Stimulated activated CD4-positive, alpha-beta T cell treated with anti-CD3 and anti-CD28 coated beads, Interleukin-1b, Interleukin-23, amount 100 ng/mL, for 24 hours (primary cell): Measurements from ENCODE around the gene CRMP1.

Experiments
- DNase-seq, 4 experiments: peaks; one replicate each; pipeline ENCODE4 v3.0.0-alpha.2; 2020; ENCODE audit warnings: low read depth in 4 of 4, low spot score in 1 of 4

CRMP1 gene

DNA sequence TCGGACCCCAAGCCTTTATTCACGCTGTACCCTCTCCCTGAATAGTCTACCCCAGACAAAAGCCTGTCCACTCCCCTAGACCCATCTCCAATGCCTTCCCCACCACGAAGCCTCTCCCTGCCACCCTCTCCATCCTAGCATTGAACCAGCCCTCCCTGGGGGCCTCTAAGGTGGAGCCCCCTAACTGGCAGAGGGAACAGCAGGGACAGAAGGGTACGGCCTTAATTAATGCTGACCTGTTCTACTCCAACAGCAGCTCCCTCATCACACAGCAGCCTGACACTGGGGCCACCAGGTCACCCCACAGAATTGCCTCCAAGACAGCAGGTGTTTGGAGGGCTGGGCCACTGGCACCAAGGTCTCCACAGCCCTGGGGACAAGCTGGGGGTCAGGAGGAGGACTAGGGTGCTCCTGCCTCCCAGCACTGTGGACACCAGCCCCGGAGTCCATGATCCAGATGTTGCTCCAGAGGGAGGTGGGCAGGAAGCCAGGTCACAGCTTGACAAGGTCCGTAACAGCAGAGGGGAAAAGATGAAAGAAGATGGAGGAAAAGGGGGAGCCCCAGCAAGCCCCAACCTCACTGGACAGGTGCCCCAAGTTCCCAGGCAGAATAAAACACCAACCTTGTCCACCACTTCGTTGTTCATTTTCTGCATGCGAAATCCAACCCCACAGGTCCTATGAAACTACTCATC lies 3.7 kb downstream of the CRMP1 start:
- DNase-seq = no peak

DNA sequence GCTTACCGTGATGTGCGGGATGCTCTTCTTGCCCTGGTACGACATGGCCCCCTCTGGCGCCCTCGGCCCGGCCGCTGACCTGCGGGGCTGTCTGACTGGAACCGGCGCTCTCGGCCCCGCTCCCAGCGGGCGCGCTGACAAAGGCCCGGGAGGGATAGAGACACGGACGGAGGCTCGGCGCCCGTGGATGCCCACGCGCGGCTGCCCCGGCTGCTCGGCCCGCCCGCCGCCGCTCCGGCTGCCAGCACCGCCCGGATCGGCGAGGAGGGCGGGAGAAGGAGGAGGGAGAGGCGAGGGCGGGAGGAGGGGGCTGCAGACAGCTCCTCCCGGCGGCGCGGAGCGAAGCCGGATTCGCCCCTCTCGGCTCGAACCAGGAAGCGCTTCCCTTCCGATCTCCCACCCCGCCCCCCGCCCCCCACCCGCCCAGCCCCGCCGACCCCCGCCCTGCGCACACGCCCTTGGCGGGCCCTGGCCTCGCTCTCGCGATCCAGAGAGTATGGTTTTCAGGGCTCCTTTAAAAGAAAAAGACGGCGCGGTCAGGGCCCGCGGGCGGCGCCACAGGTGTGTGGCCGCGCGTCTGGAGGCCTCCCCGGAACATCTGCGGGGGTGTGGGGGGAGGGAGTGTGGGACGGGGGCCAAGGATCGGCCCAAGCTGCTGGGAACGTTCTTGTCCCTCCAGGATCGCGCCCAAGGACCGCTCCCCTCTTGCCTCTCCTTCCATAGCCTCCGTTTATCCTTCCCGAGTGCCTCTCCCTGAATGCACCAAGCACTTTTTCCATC lies 4.5 kb downstream of the CRMP1 start:
- DNase-seq = no peak

DNA sequence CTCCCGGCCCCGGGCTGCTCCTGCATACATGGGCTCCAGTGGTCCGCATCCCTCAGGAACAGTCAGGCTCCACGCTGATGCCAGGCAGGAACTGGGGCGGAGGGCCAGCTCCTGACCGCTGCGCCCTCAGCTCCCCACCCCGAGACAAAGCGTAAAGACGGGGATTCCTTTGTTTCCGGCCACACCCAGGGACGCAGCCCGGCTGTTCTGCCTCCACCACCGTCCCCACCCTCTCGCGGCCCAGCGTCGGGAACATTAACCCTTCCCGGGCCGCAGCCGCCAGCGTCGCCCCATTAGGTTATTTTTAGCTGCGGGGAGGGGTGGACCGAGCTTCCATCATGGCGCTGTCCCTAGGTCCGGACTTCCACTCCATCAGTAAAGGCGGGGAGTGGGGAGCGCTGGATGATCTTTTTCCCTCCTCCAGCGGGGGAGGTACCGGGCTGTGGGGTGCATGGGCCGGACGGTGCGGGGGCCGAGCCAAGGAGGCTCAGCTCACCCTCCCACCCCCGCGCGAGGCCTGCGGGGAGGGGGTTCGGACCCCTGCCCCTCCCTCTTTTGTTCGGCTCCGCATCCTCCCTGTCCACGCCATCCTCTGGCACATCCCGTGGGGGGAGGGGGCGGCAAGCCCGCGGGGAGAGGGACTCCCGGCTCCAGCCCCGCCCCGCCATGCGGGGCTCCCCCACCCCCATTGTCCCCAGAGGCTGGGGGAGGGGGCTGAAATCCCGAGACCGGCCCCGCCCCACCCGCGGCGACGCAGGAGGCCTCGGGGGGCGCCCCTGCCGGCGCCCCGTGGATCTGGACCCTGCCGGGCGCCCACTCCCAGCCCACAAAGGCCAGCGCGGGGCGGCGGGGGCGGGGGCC lies 5.3 kb downstream of the CRMP1 start:
- DNase-seq = no peak

DNA sequence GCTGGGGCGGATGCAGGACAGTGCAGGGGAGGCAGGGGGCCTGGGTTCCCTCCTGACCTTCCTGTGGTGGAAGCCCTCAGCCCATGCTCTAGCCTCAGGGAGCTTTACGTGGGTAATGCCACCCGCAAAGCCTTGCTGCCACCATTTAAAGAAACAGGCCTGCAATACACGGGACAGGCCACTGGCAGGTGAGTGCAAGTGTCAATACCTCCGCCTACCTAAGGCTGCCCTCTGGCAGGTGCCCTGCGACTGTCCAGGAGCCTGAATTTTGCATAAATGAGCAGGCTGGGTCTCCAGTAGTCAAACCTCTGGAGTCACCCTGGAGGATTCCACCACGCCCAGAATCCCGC lies 5.9 kb downstream of the CRMP1 start:
- DNase-seq = no peak

DNA sequence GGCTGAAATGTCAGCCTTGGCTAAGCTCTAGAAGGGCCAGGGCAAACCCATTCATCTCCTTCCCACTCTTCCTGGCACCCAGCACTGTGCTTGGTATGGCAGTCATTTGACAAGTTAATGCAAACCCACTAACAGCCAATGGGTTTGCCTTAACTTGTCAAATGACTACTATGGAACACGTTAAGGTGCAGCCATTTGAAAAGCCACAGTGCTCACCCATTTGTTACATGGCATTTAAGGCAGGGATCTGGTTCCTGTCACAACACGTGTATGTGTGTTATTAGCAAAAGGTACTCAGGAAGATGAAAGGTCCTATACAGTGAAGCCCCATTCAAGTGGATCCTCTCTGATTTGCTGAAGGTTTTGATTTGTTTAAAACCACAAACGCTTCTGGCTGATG lies 7.2 kb downstream of the CRMP1 start:
- no peak for DNase-seq

DNA sequence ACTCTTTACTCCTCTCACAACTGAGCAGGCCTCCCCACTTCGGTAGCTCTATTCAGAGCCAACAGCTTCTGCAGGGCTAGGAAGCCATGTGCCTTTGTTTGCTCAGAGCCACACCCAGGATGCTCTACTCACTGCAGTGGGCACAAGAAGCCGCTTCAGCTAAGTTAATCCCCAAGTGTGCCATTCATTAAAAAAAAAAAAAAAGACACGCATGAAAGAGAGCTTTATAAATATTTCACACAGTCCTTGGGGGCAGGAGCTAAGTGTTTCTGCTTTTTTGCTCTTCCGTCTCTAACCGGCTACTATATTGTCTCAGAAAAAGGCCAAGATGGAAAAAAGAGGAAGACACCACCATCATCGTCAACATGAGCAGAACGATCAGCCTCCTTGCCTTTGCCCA lies 8.1 kb downstream of the CRMP1 start:
- no peak for DNase-seq

DNA sequence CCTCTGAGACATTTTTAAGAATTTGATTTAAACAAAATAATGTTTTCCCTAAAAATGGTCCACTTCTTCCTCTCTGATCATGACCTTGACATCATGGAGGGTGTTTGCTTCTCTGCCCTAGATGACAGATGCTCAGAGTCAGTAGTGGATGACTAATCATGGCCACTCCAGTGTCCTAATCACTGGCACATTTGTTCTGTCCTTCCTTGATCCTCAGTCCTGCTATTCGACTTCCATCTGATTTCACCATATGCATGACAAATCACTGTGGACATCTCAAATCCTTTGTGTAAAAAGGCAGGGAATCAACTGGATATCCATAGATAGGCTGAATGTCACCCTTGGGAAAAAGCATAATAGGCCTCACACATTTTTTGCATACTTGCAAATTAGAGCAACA lies 9.0 kb downstream of the CRMP1 start:
- DNase-seq = no peak

DNA sequence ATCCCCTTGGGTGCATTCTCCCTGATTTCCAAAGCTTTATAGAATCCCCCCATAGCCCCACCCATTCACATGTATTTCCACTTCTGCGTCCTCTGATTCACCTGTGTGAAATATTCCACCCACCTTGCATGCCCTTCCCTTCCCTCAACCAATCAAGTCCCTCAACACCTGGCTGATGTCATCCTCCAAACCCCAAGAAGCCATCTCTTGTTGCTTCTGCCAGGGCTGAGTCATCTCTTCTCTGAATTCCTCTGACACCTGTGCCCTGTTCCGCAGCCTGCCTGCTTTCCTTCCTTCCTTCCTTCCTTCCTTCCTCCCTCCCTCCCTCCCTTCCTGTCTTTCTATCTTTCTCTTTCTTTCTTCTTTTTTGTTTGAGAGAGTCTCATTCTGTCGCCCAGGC lies 9.9 kb downstream of the CRMP1 start:
- no peak for DNase-seq

DNA sequence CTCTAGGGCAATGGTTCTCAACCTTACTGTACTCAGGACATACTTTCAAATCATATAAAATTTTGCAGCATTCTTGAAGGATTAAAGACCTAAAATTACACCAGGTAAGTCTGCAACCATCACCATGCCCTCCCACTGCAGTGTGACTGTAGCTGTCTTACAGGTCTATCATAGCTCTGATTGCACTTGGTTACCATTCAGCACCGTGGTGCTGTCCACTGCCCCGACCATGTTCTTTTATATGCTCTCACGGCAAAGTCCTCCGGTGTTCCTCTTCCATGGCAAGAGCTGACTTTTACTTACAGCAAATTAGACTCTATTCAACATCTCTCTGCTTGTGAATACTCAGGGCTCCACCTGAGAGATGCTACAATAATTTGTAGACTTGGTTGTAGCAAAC lies 11.5 kb downstream of the CRMP1 start:
- no peak for DNase-seq

DNA sequence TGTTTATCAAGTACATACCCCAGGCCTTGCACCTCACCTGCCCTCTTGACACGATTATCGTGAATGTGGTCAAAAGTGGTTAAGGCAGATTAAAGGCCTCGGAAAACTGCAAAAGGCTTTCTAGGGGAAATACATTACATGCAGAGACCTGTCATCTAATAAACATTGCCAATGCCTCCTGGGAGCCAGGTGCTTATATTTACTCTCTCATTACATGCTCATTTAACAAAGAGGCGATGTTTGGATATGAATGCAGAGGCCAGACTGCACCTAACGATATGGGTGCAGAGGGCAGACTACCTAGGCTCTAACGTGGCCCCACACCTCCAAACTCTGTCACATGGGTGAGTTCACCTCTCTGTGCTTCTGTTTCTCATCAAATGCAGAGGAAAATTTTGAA lies 14.5 kb downstream of the CRMP1 start:
- no peak for DNase-seq

DNA sequence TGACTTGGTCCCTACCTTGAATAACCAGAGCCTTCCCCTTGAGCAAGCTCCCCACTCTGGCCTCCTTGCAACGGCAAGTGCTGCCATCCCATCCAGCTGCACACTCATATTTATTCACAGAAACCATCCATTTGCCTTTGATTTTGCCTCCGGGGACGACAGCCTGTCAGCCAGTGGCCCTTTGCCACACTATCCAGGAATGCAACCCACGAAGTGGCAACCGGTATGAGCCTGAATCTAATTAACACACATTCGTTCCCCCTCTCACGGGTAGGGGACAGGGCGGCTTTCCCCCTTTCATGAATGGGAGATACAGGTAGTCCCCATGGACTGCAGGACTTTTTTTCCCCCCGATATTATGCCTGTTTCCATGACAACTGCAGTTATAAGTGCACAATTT lies 15.5 kb downstream of the CRMP1 start:
- DNase-seq = no peak

DNA sequence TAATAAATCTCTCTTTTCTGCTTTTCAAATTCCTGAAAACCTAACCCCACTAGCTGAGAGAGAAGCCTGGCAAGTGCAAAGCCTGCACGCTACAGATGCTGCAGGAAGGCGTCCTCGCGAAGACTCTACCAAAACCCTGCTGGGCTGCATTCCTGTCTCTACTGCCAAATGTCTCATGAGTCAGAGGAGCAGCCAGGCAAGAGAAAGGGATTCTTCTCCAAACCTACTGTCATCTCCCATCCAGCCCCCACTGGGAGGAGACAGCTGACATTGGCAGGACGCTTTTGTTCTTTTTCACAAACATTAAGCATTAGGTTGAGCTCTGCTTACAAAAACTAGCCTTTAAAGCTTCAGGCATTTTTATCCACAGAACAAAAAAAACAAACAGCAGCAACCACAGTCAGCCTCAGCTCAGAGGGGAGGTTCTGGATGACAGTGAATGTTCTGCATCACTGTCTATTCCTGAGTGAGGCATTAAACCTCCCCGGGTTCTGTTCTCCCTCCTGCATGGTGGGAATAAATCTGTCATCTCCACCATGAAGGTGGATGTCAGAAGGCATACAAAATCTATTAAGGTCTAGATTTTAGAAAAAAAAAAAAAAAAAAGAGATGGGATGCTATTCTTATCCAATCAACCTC lies 18.0 kb downstream of the CRMP1 start:
- no peak for DNase-seq

DNA sequence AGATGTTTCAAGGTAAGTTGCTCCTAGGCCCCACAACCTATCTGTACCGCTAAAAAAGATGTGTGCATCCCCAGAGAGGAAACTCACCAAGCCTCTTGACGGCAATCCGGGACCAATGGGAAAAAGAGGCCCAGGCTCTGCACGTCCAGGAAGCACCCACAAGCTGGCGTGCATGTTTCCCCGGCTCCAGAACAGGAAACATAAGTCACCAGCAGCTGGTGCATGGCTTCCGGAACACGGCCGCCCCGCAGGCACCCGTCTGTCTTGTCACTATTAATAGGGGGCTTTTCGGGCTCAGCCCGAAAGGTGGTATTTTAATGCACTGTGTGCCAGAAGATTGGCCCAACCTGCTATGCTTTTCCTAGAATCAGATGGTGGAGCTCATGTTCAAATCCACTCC lies 22.2 kb downstream of the CRMP1 start:
- no peak for DNase-seq

DNA sequence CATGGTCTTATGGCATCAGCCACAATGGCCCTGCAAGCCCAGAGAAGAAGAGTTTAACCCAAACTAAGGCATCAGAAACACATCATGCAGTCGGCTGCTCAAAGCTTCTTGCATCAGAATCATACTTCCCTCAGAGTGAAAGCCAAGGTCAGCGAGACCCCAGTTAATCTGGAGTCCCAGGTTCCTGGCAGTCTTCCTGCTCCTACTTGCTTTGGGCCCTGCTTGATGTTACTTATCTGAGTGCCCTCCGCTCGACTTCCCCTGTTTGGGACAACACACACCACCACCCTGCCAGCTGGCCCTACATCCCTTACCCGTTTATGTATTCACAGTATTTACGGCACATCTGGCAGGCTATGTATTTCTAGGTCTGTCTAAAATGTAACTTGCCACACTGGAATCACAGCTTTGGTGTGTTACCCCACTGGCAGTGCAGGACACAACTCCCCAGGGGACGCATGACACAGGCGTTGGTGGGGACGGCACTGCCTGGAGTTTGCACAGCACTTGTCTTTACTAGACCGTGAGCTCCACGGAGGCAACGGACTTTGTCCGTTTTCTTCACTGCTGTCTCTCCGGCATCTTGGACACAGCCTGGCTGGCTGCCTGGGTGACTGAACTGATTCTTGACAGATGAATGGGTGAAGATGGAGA lies 22.8 kb downstream of the CRMP1 start:
- no peak for DNase-seq

DNA sequence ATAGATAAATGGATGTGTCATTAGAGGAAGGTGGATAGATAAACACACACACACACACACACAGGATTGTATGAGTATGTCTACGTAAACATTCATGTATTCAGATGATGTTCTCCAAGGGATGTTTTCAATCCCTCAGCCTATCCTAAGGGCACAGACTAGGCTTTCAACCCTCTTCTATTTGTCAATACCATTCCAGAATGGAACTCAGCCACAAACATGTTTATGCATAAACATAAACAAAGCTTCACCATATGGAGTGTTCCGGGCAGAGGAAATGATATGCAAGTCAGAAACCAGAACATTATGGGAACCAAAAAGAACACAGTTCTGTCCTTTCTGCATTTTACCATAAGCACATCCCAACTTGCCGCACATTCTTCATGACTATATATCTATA lies 25.0 kb downstream of the CRMP1 start:
- no peak for DNase-seq

DNA sequence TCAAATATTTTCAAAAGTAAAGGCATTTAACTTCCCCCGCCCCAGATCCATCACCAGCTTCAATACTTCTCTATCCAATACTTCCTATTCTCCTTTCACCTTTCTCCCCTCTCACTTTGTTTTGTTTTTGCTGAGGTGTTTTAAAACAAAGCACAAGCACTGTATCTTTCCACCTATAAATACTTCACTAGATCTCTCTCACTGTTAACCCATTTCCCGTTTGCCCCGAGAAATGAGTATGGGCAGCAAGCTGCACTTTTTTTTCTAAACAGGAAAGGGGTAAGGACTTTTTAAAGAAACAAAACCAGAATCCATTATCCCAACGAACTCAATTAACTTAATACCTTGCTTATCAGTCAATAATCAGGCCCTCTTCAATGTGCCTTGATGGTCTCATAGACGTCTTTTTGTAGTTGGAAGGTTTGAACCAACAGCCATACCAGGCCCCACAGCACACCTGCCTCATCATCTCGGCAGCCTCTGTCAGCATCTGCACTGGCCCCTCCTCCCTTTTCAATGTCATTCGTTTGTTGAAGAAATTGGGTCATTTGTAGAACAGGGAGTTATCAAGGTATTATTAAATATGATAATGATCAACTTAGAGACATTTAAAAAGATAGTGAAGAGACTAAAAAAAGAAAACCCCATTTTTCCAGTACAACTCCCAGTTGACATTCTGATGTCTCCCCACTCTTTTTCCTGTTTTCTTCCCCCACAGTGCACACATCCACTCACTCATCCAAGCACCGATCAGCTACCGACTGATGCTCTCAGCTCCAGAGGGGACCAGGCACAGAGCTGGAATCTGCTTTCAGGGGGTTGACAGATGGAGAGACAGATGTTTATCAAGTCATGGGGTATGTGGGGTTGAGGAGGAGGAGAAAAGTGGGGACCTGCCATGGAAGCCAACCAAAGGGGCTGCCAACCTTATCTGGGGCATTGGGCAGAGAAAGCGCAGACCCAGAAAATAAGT lies 25.8 kb downstream of the CRMP1 start:
- DNase-seq = no peak

DNA sequence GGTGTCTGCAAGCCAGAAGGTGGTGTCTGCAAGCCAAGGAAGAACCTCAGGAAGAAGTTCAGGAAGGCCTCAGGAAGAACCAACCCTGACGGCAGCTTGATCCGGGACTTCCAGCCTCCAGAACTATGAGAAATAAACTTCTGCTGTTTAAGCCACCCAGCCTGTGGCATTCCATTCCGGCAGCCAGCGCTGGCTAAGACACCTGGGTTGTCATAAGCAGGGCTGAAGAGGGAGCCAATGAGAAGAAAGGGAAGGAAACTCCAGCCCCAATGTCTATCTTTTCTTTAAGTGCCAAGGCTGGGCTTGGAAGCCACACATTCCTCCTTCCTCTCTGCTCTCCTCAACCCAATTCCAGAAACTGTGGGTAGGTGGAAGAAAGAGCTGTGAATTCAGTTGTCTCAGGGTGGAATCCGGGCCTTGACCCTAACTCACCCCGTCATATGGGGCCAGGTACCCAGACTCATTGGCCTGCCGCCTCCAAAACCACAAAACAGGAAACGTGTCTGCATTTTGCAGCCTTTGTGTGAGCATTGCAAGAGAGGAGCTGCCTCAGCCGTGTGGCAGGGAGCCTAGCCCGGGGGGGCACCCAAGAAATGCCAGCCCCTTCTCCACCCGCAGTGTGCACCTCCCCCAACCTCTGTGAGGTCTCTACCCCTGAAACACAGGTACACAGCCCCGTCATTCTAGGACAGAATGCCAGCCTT lies 26.8 kb downstream of the CRMP1 start:
- DNase-seq = no peak

DNA sequence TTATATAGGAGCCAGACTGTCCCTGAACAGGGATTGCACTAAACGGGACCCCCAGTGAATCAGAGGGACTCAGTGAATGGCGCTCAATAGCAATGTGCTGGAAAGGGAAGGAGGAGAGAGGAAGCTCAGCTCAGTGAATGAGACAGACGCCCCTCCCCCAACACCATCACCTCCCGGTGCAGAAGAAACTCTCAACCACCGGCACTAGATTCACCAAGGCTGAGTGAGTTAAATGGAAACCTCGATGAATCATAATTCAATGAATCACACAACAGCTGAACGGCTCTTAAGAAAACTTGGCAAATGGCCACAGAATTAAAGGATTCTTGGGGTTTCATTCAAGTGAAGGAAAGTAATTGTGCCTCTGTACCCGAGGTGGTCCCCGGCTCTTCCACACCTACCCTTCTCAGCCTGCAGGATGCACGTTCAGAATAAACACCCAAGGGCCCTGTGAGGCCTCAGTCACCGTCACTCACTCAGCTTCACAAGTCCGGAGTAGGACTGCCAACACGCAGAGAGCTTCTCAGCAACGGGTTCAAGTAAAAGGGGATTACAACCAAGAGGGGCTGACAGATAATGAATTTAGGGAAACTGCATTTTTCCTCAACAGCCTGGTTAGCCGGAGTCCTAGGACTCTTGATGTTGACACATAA lies 29.3 kb downstream of the CRMP1 start:
- DNase-seq = peak in 3 of 4 experiments; percentile 11 to 55 (median 49)
